ENCODE data around the gene CDC14B. TPM values are rescaled to one million over a fixed set of nuclear protein-coding genes. Genes with fewer than 3 reads are reported as not detected.

The CDC14B gene
- total RNA-seq, 4 donors from 2014 or later, result 45.9 to 59.8 (median 47.2) TPM

DNA sequence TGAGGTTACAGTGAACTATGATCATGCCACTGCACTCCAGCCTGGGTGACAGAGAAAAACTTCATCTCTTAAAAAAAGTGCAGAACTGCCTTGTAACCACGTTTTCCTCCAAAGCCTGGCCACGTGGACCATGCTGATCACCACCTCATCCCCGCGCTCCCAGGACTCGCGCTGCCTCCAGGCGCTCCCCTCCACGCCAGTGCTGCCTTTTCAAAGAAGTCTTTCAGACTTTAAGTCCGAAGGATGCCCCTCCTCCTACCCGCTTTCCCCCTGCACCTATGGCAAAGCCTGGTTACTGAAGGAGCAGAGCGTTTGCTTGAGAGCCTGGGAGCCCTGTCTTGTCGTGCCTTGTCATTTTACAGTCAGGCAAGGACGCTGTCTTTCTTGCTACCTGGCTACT lies 125.9 kb downstream of the CDC14B start:
- TF ChIP-seq, protein P1, sequence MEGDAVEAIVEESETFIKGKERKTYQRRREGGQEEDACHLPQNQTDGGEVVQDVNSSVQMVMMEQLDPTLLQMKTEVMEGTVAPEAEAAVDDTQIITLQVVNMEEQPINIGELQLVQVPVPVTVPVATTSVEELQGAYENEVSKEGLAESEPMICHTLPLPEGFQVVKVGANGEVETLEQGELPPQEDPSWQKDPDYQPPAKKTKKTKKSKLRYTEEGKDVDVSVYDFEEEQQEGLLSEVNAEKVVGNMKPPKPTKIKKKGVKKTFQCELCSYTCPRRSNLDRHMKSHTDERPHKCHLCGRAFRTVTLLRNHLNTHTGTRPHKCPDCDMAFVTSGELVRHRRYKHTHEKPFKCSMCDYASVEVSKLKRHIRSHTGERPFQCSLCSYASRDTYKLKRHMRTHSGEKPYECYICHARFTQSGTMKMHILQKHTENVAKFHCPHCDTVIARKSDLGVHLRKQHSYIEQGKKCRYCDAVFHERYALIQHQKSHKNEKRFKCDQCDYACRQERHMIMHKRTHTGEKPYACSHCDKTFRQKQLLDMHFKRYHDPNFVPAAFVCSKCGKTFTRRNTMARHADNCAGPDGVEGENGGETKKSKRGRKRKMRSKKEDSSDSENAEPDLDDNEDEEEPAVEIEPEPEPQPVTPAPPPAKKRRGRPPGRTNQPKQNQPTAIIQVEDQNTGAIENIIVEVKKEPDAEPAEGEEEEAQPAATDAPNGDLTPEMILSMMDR (IDR thresholded peaks at IDR 0.05; ENCODE audit: low read depth), result no peak

DNA sequence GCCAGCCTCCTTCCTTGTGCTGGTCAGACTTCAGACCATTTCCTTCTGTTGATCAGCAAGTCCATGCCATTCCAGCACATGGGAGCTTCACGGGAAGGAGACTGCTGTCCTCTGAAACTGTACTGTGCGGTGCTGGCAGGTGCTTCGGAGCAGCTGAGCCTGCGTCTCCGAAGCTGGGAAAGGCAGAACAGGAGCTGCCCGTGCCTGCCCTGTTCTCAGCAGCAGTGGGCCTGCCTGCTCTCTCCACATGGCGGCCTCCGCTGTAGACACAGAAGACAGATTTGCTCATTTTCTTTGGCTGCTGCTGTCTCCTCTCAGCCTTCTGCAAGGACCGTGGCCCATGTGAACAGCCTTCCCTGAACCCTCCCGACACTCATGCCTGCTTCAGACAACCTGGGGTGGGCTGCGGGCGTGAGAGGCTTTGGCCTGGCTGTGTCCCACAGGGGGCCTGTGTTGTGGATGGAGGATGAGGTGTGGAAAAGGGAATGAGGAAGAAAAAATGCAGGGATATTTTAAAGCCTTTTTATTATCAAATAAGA lies 126.6 kb downstream of the CDC14B start:
- TF ChIP-seq, protein P1 (IDR thresholded peaks at IDR 0.05; ENCODE audit: low read depth), result no peak

DNA sequence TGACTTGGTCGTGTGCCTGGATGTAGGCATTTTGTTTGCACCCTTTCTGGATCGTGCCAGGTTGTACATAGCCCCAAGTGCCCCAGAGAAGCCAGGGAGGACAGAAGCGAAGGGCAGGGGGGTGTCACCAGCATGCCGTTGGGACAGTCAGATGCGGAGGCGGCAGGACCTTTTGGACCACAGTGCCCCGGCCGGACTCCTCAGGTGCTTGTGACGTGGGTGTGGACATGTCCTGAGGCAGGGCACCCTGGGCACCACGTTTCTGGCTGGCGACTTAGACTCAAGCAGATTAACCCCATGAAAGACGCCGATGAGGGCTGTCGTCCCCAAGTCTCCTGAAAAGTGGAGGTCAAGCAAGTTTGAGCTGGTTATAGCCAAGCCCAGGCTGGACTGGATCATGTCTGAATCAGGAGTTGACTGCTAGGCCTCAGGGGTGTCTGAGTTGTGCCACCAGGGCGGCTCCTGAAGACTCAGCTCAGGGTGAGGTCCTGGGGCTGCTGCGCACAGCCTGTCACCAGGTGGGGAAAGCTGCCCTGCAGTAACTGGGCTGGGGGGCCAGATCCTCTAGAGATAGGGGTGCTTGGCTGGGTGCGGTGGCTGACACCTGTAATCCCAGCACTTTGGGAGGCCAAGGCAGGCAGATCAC lies 127.6 kb downstream of the CDC14B start:
- TF ChIP-seq, protein P1 (IDR thresholded peaks at IDR 0.05; ENCODE audit: low read depth), result no peak

DNA sequence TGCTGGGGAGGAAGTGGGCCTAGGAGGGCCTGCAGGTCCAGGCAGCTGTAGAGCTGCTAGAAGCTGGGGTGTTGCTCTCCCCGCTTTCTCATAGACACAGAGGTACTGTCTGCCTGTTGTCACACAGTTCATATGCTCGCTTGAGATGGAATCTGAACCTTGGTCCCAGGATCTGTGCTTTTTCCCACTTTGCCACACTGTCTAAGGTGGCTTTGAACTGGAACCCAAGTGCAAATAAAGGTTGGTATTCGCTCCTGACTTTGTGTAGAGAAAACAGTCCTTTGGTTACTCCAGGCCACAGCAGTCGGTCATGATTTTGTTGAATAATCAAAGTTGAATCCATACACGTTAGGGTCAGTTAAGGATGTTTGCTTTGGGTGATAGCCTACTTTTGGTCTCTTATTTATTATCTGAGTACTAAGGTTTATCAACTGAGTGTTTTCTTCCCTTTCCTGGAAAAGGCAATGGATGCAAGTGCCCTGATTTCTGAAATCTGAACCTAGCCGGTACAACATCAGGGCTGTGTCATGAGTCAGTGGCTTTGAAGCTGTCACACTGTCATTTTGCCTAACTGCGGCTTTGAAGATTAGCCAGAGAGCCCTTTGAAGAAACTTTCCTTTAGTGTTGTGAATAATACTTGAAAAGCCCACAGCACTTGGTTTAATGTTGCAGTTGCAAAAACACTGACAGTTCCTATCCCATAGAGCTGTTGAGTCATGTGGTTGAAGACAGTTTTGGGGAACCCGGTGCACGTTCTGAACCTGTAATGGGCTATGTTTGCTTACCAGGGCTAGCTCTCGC lies 128.4 kb downstream of the CDC14B start:
- TF ChIP-seq, protein P1 (IDR thresholded peaks at IDR 0.05; ENCODE audit: low read depth), result no peak

DNA sequence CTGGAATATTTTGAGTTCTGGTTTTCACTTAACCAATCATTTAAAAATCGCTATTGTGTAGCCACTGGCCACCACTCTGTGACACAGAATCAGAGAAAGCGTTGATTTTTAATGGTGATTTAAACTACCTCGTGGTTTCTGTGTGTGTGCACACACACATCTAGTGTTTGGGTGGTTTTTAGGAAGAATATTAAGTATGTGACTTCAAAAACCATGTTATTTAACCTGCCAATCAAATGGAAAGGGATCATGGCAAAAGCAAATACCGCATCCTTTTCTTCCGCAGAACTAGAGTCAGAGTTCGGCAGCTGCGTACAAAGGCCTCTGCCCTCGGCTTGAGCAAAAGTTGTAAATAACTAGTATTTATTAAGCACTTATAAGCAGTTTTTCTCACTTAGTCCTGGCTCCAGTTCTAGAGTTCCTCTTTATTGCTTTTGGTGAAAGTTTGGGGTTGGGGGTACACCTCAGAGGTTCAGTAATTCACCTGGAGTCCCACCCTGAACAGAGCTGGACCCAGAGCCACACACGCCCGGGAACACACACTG lies 129.0 kb downstream of the CDC14B start:
- TF ChIP-seq, protein P1 (IDR thresholded peaks at IDR 0.05; ENCODE audit: low read depth), result no peak

GRCh38 chr9:96489482-96489979 lies 130.1 kb downstream of the CDC14B start:
- TF ChIP-seq, protein P1 (IDR thresholded peaks at IDR 0.05; ENCODE audit: low read depth), result no peak

- TF ChIP-seq, protein P1 (IDR thresholded peaks at IDR 0.05; ENCODE audit: low read depth), result no peak
Measured at GRCh38 chr9:96487949-96488348, 131.7 kb downstream of the CDC14B start.
